ENCODE results near the gene SEMA4D. TPM values are rescaled to one million over a fixed set of nuclear protein-coding genes. Genes with fewer than 3 reads are reported as not detected.
A peak's percentile ranks its signal among the peaks of the same experiment; 100 is the strongest.

Gene SEMA4D
- total RNA-seq, 1 experiment from 2014 or later = 48.4 TPM

DNA sequence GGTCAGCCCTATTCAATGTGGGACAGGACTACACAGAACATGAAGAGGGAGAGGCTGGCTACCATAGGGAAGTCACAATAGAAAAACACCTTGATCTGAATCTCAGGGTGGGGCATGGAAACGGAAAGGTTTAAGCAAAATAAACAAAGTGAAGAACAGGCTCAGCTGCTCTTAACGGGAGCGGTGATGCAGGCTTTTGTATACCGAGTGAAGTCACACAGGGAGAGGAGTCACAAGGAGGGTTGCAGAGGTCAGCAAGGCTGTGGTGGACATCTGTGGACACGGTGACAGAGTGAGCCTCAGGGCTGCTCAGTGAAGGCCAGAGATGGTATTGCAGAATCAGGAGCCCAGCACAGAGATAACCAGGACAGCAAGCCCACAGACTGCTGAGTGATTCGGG lies 30.6 kb upstream of the SEMA4D start:
- ChIA-PET POLR2A (ENCODE audit: unreplicated experiment) (no interaction called here), CTCF (no interaction called here)
- peak overlapping the region; percentile 39 for H3K4me2 ChIP-seq
- intact Hi-C loops (cut with micrococcal nuclease; ENCODE audit: unreplicated experiment) = loop anchor here (10.0 kb wide), 1 partner anchor 94 kb away; no protein-coding TSS in a partner anchor
- H4K20me1 ChIP-seq (ENCODE audit: insufficient read depth) = no peaks in the 10 kb centered on the region
- H3K9me2 ChIP-seq (ENCODE audit: insufficient read depth) = no peaks in the 10 kb centered on the region
- TF ChIP-seq EZH2 (IDR thresholded peaks at IDR 0.05; ENCODE audit: low read depth) = no peak
- no peak for TF ChIP-seq CTCF (conservative IDR thresholded peaks at IDR 0.05)
- H2AFZ ChIP-seq = no peak overlapping the region
- H3K36me3 ChIP-seq (ENCODE audit: low read depth) = no peaks in the 10 kb centered on the region
- H3F3A ChIP-seq (ENCODE audit: insufficient read depth, low read depth) = 0 out of 2 replicates have a peak, but pooled peaks cover 11% of the 10 kb centered on the region
- H3K79me2 ChIP-seq (ENCODE audit: low read depth) = no peaks in the 10 kb centered on the region
- H3K27ac ChIP-seq = no peak overlapping the region
- no peaks in the 10 kb centered on the region for H3K27me3 ChIP-seq (ENCODE audit: insufficient read depth, low read depth)
- DNase-seq = peak; percentile 59 to 87
- H3K4me3 ChIP-seq = no peak overlapping the region
- BruUV-seq (replicated peaks) = no TSS peak
- H3K9me3 ChIP-seq (ENCODE audit: insufficient read depth, low read depth) = no peaks in the 10 kb centered on the region
- H3K4me1 ChIP-seq (replicated peaks; ENCODE audit: insufficient read depth) = peaks cover 40% of the 10 kb centered on the region

DNA sequence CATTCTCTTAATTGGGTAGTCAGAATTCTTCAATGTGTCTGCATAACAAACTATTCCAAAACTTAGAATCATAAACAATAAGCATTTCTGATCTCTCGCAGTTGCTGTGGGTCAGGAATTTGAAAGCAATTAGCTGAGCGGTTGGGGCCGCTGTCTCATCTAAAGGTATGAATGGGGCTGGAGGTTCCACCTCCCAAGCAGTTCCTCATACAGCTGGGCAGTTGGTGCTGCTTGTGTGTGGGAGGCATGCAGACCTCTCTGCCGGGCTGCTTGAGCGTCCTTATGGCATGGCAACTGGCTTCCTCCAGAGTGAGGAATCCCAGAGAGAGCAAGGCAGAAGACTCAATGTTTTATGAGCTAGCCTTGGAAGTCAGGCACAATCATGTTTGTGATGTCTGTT lies 30.2 kb upstream of the SEMA4D start:
- Histone ChIP-seq H3K36me3 (ENCODE audit: low read depth) (no peaks in the 10 kb centered on the region), H3K4me3 (no peak overlapping the region), H3K27me3 (ENCODE audit: insufficient read depth, low read depth) (no peaks in the 10 kb centered on the region), H3F3A (ENCODE audit: insufficient read depth, low read depth) (0 out of 2 replicates have a peak, but pooled peaks cover 11% of the 10 kb centered on the region), H3K4me1 (replicated peaks; ENCODE audit: insufficient read depth) (peaks cover 40% of the 10 kb centered on the region), H3K79me2 (ENCODE audit: low read depth) (no peaks in the 10 kb centered on the region), H3K9me3 (ENCODE audit: insufficient read depth, low read depth) (no peaks in the 10 kb centered on the region), H3K4me2 (peak overlapping the region; percentile 39; the same call in 1 of the 2 replicates), H2AFZ (no peak overlapping the region), H3K9me2 (ENCODE audit: insufficient read depth) (no peaks in the 10 kb centered on the region), H4K20me1 (ENCODE audit: insufficient read depth) (no peaks in the 10 kb centered on the region), H3K27ac (no peak overlapping the region)
- ChIA-PET CTCF (no interaction called here), POLR2A (ENCODE audit: unreplicated experiment) (no interaction called here)
- DNase-seq = no peak
- BruUV-seq (replicated peaks) = no TSS peak
- intact Hi-C loops (cut with micrococcal nuclease; ENCODE audit: unreplicated experiment) = loop anchor here (10.0 kb wide), 1 partner anchor 93 kb away; no protein-coding TSS in a partner anchor
- TF ChIP-seq EZH2 (IDR thresholded peaks at IDR 0.05; ENCODE audit: low read depth) = no peak
- no peak for TF ChIP-seq CTCF (conservative IDR thresholded peaks at IDR 0.05)

- POLR2A ChIA-PET (ENCODE audit: unreplicated experiment) = no interaction called here
- DNase-seq = peak in 1 of 2 experiments; percentile 47
- Histone ChIP-seq H2AFZ (no peak overlapping the region), H3K4me2 (0 out of 2 replicates have a peak overlapping the region, but pooled peaks have one; percentile 34), H3K4me3 (no peak overlapping the region), H3K79me2 (ENCODE audit: low read depth) (no peaks in the 10 kb centered on the region), H3K36me3 (ENCODE audit: low read depth) (no peaks in the 10 kb centered on the region), H3K27ac (no peak overlapping the region), H3F3A (ENCODE audit: insufficient read depth, low read depth) (0 out of 2 replicates have a peak, but pooled peaks cover 11% of the 10 kb centered on the region), H3K9me2 (ENCODE audit: insufficient read depth) (no peaks in the 10 kb centered on the region), H3K4me1 (replicated peaks; ENCODE audit: insufficient read depth) (peaks cover 50% of the 10 kb centered on the region), H4K20me1 (ENCODE audit: insufficient read depth) (no peaks in the 10 kb centered on the region), H3K9me3 (ENCODE audit: insufficient read depth, low read depth) (no peaks in the 10 kb centered on the region), H3K27me3 (ENCODE audit: insufficient read depth, low read depth) (no peaks in the 10 kb centered on the region)
- intact Hi-C loops (cut with micrococcal nuclease; ENCODE audit: unreplicated experiment) = loop anchor here (10.0 kb wide), 1 partner anchor 92 kb away; no protein-coding TSS in a partner anchor
- CTCF ChIA-PET = no interaction called here
- TF ChIP-seq CTCF (conservative IDR thresholded peaks at IDR 0.05) (no peak), EZH2 (IDR thresholded peaks at IDR 0.05; ENCODE audit: low read depth) (no peak)
- BruUV-seq (replicated peaks) = no TSS peak
Measured at GRCh38 chr9:89527084-89527483, 29.2 kb upstream of the SEMA4D start.

All from PC-9 (cell line).